Activated CD8-positive, alpha-beta T cell treated with anti-CD3 and anti-CD28 coated beads for 36 hours (primary cell): ENCODE results near the gene RNU2-63P. TPM values are rescaled to one million over a fixed set of nuclear protein-coding genes. Genes with fewer than 3 reads are reported as not detected.
"Not testable (repeated sequence)": the region's sequence is repeated elsewhere in the genome, so short reads cannot be mapped to it uniquely, and the experiment has no call there.

ENCODE experiments used
- ATAC-seq: fragments of 200-7000 bp; cut with Tn5 transposase; one replicate; pipeline ENCODE4 v1.10.0; 2021; ENCODE audit warnings: mild to moderate bottlenecking, moderate library complexity
- CTCF ChIA-PET: fragments of 350-600 bp; sonication (Branson Sonifier 250); formaldehyde crosslinking; loops from one replicate; lab custom pipeline; 2021; ENCODE audit warnings: antibody characterized with exemption; lab: Charles Lee
- POLR2A ChIA-PET: fragments of 350-600 bp; sonication (Branson Sonifier 250); formaldehyde crosslinking; loops from one replicate; lab custom pipeline; 2021; ENCODE audit warnings: antibody characterized with exemption; lab: Charles Lee
- DNase-seq: peaks from one replicate; pipeline ENCODE4 v3.0.0-alpha.2; 2020
- H3K27ac Mint-ChIP-seq: one replicate; pipeline ENCODE4 v1.8.0; 2021; ENCODE audit warnings: mild to moderate bottlenecking, mixed read lengths
- H3K27me3 Mint-ChIP-seq: one replicate; pipeline ENCODE4 v1.8.0; 2021; ENCODE audit warnings: mixed read lengths
- H3K36me3 Mint-ChIP-seq: one replicate; pipeline ENCODE4 v1.8.0; 2021; ENCODE audit warnings: low read depth, mixed read lengths
- H3K4me1 Mint-ChIP-seq: one replicate; pipeline ENCODE4 v1.8.0; 2021; ENCODE audit warnings: low read depth, mixed read lengths
- H3K4me3 Mint-ChIP-seq: one replicate; pipeline ENCODE4 v1.8.0; 2021; ENCODE audit warnings: mild to moderate bottlenecking, moderate library complexity, mixed read lengths
- H3K9me3 Mint-ChIP-seq: one replicate; pipeline ENCODE4 v1.8.0; 2021; ENCODE audit warnings: mixed read lengths
- intact Hi-C: fragments of 100-400 bp; cut with micrococcal nuclease; formaldehyde crosslinking; loops from one replicate; pipeline ENCODE4 v1.10.0; 2022
- total RNA-seq, 2 experiments: library from RNA; stranded (reverse); gene quantifications; one replicate each; pipeline ENCODE4 v1.2.3, GENCODE V29; 2021
- TF ChIP-seq, protein P1 (sequence below): fragments of 200-600 bp; IDR thresholded peaks from one replicate; pipeline ENCODE4 v1.8.0; 2022; ENCODE audit warnings: antibody characterized with exemption, mild to moderate bottlenecking

The RNU2-63P gene
- total RNA-seq, 2 experiments from 2014 or later, result 6.0 to 7.6 TPM

- intact Hi-C loops, result no loop called here
These were observed 32.2 kb upstream of the RNU2-63P start for GRCh38 chr2:88048541-88048940.

GRCh38 chr2:88045561-88045960 lies 29.2 kb upstream of the RNU2-63P start:
- POLR2A ChIA-PET, result interaction anchor here (1.8 kb wide), 1 partner anchor 29 kb away, joined by 10 read pairs; the partner anchor contains the start of gene RNU2-63P
- H3K4me1 Mint-ChIP-seq, result peaks cover 49% of the 10 kb centered on the region
- CTCF ChIA-PET, result interaction anchor here (6.9 kb wide), 1 partner anchor 15 kb away, joined by 52 read pairs; no protein-coding TSS in a partner anchor
- H3K36me3 Mint-ChIP-seq, result peaks cover 37% of the 10 kb centered on the region
- H3K9me3 Mint-ChIP-seq, H3K27ac Mint-ChIP-seq, intact Hi-C loops, DNase-seq, H3K4me3 Mint-ChIP-seq, H3K27me3 Mint-ChIP-seq, ATAC-seq: not testable (repeated sequence)

More at GRCh38 chr2:88048541-88048940, 32.2 kb upstream of the RNU2-63P start:
- Mint-ChIP-seq H3K4me3 (no peak overlapping the region), H3K4me1 (peaks cover 63% of the 10 kb centered on the region), H3K27me3 (no peaks in the 10 kb centered on the region), H3K36me3 (peaks cover 58% of the 10 kb centered on the region), H3K9me3 (no peaks in the 10 kb centered on the region), H3K27ac (no peak overlapping the region)
- no peak for DNase-seq
- no peak for ATAC-seq
- TF ChIP-seq, protein P1, sequence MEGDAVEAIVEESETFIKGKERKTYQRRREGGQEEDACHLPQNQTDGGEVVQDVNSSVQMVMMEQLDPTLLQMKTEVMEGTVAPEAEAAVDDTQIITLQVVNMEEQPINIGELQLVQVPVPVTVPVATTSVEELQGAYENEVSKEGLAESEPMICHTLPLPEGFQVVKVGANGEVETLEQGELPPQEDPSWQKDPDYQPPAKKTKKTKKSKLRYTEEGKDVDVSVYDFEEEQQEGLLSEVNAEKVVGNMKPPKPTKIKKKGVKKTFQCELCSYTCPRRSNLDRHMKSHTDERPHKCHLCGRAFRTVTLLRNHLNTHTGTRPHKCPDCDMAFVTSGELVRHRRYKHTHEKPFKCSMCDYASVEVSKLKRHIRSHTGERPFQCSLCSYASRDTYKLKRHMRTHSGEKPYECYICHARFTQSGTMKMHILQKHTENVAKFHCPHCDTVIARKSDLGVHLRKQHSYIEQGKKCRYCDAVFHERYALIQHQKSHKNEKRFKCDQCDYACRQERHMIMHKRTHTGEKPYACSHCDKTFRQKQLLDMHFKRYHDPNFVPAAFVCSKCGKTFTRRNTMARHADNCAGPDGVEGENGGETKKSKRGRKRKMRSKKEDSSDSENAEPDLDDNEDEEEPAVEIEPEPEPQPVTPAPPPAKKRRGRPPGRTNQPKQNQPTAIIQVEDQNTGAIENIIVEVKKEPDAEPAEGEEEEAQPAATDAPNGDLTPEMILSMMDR, result no peak
- ChIA-PET POLR2A (interaction anchor here (0.8 to 3.0 kb wide), 2 partner anchors 14 to 32 kb away, joined by 3 to 21 read pairs; partner anchors contain the start of gene RNU2-63P), CTCF (interaction anchor here (6.9 kb wide), 1 partner anchor 12 kb away, joined by 52 read pairs; no protein-coding TSS in a partner anchor)

DNA sequence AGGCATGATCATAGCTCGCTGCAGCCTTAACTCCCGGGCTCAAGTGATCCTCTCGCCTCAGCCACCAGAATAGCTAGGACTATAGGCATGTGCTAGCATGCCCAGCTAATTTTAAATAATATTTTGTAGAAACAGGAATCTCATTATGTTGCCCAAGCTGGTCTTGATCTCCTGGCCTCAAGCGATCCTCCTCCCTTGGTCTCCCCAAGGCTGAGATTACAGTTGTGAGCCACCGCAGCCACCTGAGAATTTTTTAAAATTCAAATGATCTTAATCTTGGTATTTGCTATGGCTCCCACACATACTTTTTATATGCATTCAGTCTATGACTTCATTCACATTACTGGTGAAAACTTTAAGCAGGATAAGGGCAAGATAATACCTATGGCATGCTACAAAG lies 26.1 kb upstream of the RNU2-63P start:
- no peaks in the 10 kb centered on the region for H3K27me3 Mint-ChIP-seq
- H3K4me3 Mint-ChIP-seq, result no peak overlapping the region
- POLR2A ChIA-PET, result no interaction called here
- intact Hi-C loops, result no loop called here
- ATAC-seq, result no peak
- DNase-seq, result no peak
- CTCF ChIA-PET, result interaction anchor here (7.0 kb wide), 1 partner anchor 18 kb away, joined by 33 read pairs; no protein-coding TSS in a partner anchor
- H3K9me3 Mint-ChIP-seq, result no peaks in the 10 kb centered on the region
- H3K27ac Mint-ChIP-seq, result no peak overlapping the region
- peaks cover 28% of the 10 kb centered on the region for H3K36me3 Mint-ChIP-seq
- TF ChIP-seq, protein P1, result no peak
- H3K4me1 Mint-ChIP-seq, result peaks cover 49% of the 10 kb centered on the region

GRCh38 chr2:88038263-88039105 lies 22.1 kb upstream of the RNU2-63P start:
- Mint-ChIP-seq H3K9me3 (peaks cover 4% of the 10 kb centered on the region), H3K27ac (peak overlapping the region; percentile 65), H3K4me1 (peaks cover 42% of the 10 kb centered on the region), H3K4me3 (no peak overlapping the region), H3K36me3 (peaks cover 37% of the 10 kb centered on the region), H3K27me3 (no peaks in the 10 kb centered on the region)
- TF ChIP-seq, protein P1, result no peak
- POLR2A ChIA-PET, result interaction anchor here (0.6 to 1.6 kb wide), 3 partner anchors 11 to 23 kb away, joined by 3 to 12 read pairs (median 3); partner anchors contain the start of gene RNU2-63P
- intact Hi-C loops, result no loop called here
- ATAC-seq (peak; percentile 84), DNase-seq (no peak)
- CTCF ChIA-PET, result interaction anchor here (1.6 to 7.0 kb wide), 3 partner anchors 18 to 37 kb away, joined by 3 to 33 read pairs (median 9); no protein-coding TSS in a partner anchor

- CTCF ChIA-PET, result interaction anchor here (0.6 to 2.6 kb wide), 3 partner anchors 11 to 35 kb away, joined by 3 to 9 read pairs (median 6); no protein-coding TSS in a partner anchor
- Mint-ChIP-seq H3K27ac (no peak overlapping the region), H3K9me3 (peaks cover 4% of the 10 kb centered on the region), H3K4me1 (peaks cover 37% of the 10 kb centered on the region), H3K27me3 (no peaks in the 10 kb centered on the region), H3K4me3 (no peak overlapping the region), H3K36me3 (peaks cover 40% of the 10 kb centered on the region)
- TF ChIP-seq, protein P1, result no peak
- DNase-seq (no peak), ATAC-seq (no peak)
- intact Hi-C loops, result no loop called here
- POLR2A ChIA-PET, result interaction anchor here (1.0 to 1.6 kb wide), 2 partner anchors 20 kb away, joined by 4 to 12 read pairs; partner anchors contain the start of gene RNU2-63P
These were observed 20.3 kb upstream of the RNU2-63P start for GRCh38 chr2:88036606-88037005.
